Effector memory CD4-positive, alpha-beta T cell (primary cell): ENCODE data around the gene EYS.
"Not testable (repeated sequence)": the region's sequence is repeated elsewhere in the genome, so short reads cannot be mapped to it uniquely, and the experiment has no call there.

Experiments used
- DNase-seq, 3 donors: peaks; one replicate each; pipeline ENCODE4 v3.0.0-alpha.2; 2020
- H3K27ac ChIP-seq: 2 replicates; pipeline ENCODE4 v1.7.0; 2013; ENCODE audit warnings: mild to moderate bottlenecking, low read length, moderate library complexity; ENCODE audit not compliant: insufficient read depth, poor library complexity, severe bottlenecking
- H3K27me3 ChIP-seq: replicated peaks from 2 replicates; pipeline ENCODE4 v1.7.0; 2013; ENCODE audit warnings: mild to moderate bottlenecking, low read length; ENCODE audit not compliant: insufficient read depth, control insufficient read depth, poor library complexity, severe bottlenecking
- H3K36me3 ChIP-seq: 2 replicates; pipeline ENCODE4 v1.7.0; 2013; ENCODE audit warnings: mild to moderate bottlenecking, low read length, moderate library complexity; ENCODE audit not compliant: control insufficient read depth, insufficient read depth
- H3K4me1 ChIP-seq: 2 replicates; pipeline ENCODE4 v1.7.0; 2013; ENCODE audit warnings: low read length, mild to moderate bottlenecking; ENCODE audit not compliant: control insufficient read depth, insufficient read depth, poor library complexity, severe bottlenecking
- H3K4me3 ChIP-seq: 2 replicates; pipeline ENCODE4 v1.7.0; 2013; ENCODE audit warnings: low read length, low read depth, mild to moderate bottlenecking; ENCODE audit not compliant: insufficient read depth, poor library complexity, severe bottlenecking
- H3K9me3 ChIP-seq: 2 replicates; pipeline ENCODE4 v1.7.0; 2013; ENCODE audit warnings: mild to moderate bottlenecking, low read length, moderate library complexity; ENCODE audit not compliant: control insufficient read depth

The EYS gene

DNA sequence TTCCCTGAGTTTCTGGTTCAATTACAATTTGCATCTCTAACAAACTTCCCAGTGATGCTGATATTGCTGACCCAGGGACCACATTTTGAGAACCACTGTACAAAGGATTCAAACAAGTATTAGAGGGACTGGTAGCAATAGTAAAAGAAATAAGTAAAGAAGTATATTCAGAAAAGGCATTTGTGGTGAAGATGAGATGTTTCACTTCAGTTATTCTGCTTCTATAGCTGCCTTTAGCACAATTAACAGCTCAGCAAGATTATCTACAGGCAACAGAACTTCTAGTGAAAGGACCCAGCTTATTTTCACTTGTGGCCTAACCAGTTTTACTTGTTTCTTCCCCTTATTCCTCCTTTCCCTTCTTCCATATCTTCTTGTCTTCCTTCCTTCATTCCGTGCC is 1922.0 kb downstream of the EYS start:
- no peak for DNase-seq
- Histone ChIP-seq H3K4me3 (no peak overlapping the region), H3K27me3 (no peaks in the 10 kb centered on the region), H3K27ac (no peak overlapping the region), H3K4me1 (no peaks in the 10 kb centered on the region), H3K9me3 (no peaks in the 10 kb centered on the region), H3K36me3 (no peaks in the 10 kb centered on the region)

DNA sequence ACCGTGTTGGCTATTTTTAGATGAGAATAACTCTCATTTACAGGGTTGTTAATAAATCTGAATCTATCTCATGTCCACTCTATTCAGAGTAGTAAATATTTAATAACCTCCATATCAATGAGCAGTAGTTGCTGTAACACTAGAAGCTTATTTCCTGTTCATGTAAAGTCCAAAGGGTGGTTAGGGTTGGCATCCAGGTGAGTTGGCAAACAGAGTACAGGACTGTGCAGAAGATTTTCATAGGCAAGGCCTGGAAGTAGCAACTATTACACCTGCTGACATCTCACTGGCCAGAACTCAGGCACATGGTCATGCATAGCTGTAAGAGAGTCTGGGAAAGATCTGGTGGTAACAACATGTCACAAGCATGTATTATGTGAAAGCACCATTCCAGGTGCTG is 1923.9 kb downstream of the EYS start:
- Histone ChIP-seq H3K4me3 (no peak overlapping the region), H3K36me3 (no peaks in the 10 kb centered on the region), H3K9me3 (no peaks in the 10 kb centered on the region), H3K27me3 (no peaks in the 10 kb centered on the region), H3K27ac (no peak overlapping the region), H3K4me1 (no peaks in the 10 kb centered on the region)
- DNase-seq: no peak

- H3K4me1 ChIP-seq: no peaks in the 10 kb centered on the region
- H3K4me3 ChIP-seq: no peak overlapping the region
- DNase-seq: no peak
- no peaks in the 10 kb centered on the region for H3K9me3 ChIP-seq
- no peaks in the 10 kb centered on the region for H3K36me3 ChIP-seq
- H3K27me3 ChIP-seq: no peaks in the 10 kb centered on the region
- no peak overlapping the region for H3K27ac ChIP-seq
Measured at GRCh38 chr6:63774961-63775360, 1932.1 kb downstream of the EYS start.

DNA sequence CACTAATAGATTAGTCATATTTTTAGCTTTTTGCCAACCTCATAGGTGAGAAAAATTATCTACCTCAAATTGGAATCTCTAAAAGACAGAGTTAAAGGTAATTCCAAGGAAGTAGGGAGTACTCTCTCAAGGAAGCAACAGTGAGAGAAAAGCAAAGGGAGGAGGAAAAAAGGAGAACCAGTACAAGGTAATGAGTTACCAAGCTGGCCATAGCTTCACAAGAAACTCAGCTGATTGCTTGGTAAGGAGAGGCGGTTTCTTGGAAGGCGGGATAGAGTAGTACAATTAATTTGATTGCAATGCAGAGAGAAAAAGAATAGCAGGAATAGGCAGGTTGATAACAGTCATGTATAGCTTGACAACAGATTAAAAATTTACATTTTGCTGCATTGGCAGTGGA is 1933.8 kb downstream of the EYS start:
- H3K27ac ChIP-seq: no peak overlapping the region
- H3K9me3 ChIP-seq: no peaks in the 10 kb centered on the region
- H3K36me3 ChIP-seq: no peaks in the 10 kb centered on the region
- H3K4me1 ChIP-seq: no peaks in the 10 kb centered on the region
- H3K27me3 ChIP-seq: no peaks in the 10 kb centered on the region
- DNase-seq: no peak
- H3K4me3 ChIP-seq: no peak overlapping the region

GRCh38 chr6:63765828-63766227 is 1941.2 kb downstream of the EYS start:
- H3K27ac ChIP-seq: no peak overlapping the region
- no peaks in the 10 kb centered on the region for H3K36me3 ChIP-seq
- no peak overlapping the region for H3K4me3 ChIP-seq
- no peak for DNase-seq
- no peaks in the 10 kb centered on the region for H3K4me1 ChIP-seq
- H3K27me3 ChIP-seq: no peaks in the 10 kb centered on the region
- no peaks in the 10 kb centered on the region for H3K9me3 ChIP-seq

DNA sequence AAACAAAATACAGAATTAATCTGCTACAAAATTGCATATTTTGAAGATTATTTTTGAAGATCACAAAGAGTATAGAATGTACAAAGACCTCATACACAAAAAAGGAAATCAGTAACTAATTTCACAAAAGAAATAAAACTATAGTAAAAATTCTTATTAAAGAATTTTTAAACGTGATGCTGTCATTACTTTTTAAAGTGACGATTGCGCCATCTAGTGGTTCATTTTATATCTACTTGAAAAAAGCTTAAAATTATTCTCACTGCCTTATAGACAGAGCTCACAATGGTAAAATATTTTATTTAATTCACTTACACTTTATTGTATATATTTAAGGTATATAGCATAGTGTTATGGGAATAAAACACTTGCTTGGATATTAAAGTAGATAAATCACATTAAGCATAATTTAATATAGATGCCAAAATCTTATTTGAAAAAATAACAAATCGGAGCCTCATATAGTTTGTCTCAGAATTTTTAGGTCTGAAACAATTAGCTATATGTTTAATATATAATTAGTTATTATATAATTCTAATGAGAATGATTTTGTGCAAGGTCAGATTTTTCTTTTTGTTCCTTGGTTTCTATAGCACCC is 1942.6 kb downstream of the EYS start:
- Histone ChIP-seq H3K36me3 (no peaks in the 10 kb centered on the region), H3K4me1 (no peaks in the 10 kb centered on the region), H3K9me3 (no peaks in the 10 kb centered on the region), H3K27ac (no peak overlapping the region), H3K27me3 (no peaks in the 10 kb centered on the region), H3K4me3 (no peak overlapping the region)
- DNase-seq: no peak

DNA sequence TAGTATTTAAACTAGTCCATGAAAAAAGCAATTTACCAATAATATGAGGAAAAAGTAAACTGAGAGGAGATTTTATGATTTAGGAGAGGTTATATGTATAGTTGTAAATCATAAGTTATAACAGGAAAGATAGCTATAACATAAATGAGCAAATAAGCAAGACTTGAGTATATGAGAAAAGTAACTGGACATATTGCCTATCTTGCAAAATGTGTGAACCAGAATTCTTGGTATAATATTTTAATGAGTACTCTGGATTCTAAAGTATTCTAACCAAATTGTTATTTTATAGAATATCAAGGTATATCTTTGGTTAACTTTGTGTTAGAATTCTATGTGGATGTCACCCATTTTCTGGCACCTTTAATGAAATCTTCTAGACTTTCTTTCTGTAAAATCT is 1946.8 kb downstream of the EYS start:
- no peaks in the 10 kb centered on the region for H3K9me3 ChIP-seq
- H3K4me3 ChIP-seq: no peak overlapping the region
- DNase-seq: no peak
- no peaks in the 10 kb centered on the region for H3K36me3 ChIP-seq
- no peak overlapping the region for H3K27ac ChIP-seq
- H3K4me1 ChIP-seq: no peaks in the 10 kb centered on the region
- no peaks in the 10 kb centered on the region for H3K27me3 ChIP-seq

DNA sequence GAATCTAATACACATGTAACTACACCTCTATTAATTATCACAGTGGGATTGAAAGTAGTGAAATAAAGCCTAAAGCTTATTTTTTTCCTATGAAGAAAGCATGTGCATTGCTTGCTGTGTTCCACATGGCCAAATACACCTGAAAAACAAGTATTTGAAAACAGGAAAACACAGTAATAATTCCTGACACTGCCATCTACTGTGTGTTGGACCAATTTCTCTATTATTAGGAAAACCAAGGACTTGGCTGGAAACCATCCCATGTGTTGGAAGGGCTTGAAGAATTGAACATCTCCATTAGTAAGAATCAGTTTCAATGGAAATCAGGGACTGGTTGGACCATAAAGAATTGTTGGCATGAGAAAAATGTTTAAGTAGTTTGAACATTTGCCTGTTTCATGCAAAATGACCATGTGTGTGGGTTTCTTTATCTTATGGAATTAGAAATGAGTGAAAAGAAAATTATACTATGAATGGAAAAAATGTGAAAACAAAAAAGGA is 1947.4 kb downstream of the EYS start:
- H3K27ac ChIP-seq: no peak overlapping the region
- H3K4me3 ChIP-seq: no peak overlapping the region
- H3K27me3 ChIP-seq: no peaks in the 10 kb centered on the region
- no peaks in the 10 kb centered on the region for H3K36me3 ChIP-seq
- H3K9me3 ChIP-seq: no peaks in the 10 kb centered on the region
- H3K4me1 ChIP-seq: no peaks in the 10 kb centered on the region
- DNase-seq: no peak

GRCh38 chr6:63757826-63758225 is 1949.2 kb downstream of the EYS start:
- no peak for DNase-seq
- no peak overlapping the region for H3K27ac ChIP-seq

GRCh38 chr6:63757275-63757674 is 1949.8 kb downstream of the EYS start:
- not testable (repeated sequence) for H3K36me3 ChIP-seq, H3K4me1 ChIP-seq, H3K9me3 ChIP-seq, H3K4me3 ChIP-seq, H3K27ac ChIP-seq, DNase-seq, H3K27me3 ChIP-seq

More at GRCh38 chr6:63757826-63758225, 1949.2 kb downstream of the EYS start:
- no peaks in the 10 kb centered on the region for H3K36me3 ChIP-seq
- no peak overlapping the region for H3K4me3 ChIP-seq
- no peaks in the 10 kb centered on the region for H3K4me1 ChIP-seq
- H3K27me3 ChIP-seq: no peaks in the 10 kb centered on the region
- no peaks in the 10 kb centered on the region for H3K9me3 ChIP-seq
